Nephron progenitor cell (in vitro differentiated cells): ENCODE measurements around the gene ZNF410.

Source experiments
- DNase-seq: peaks from one replicate; pipeline ENCODE4 v3.0.0; 2021
- H3K27ac Mint-ChIP-seq: 2 replicates; pipeline ENCODE4 v1.8.0; 2021; ENCODE audit warnings: mild to moderate bottlenecking, moderate library complexity, mixed read lengths
- H3K27me3 Mint-ChIP-seq: 2 replicates; pipeline ENCODE4 v1.8.0; 2021; ENCODE audit warnings: mild to moderate bottlenecking, low read depth, mixed read lengths; ENCODE audit not compliant: poor library complexity
- H3K36me3 Mint-ChIP-seq: 2 replicates; pipeline ENCODE4 v1.8.0; 2021; ENCODE audit warnings: low read depth, mixed read lengths
- H3K4me1 Mint-ChIP-seq: 2 replicates; pipeline ENCODE4 v1.8.0; 2021; ENCODE audit warnings: mixed read lengths
- H3K4me3 Mint-ChIP-seq: 2 replicates; pipeline ENCODE4 v1.8.0; 2021; ENCODE audit warnings: mild to moderate bottlenecking, moderate library complexity, mixed read lengths
- H3K9me3 Mint-ChIP-seq: 2 replicates; pipeline ENCODE4 v1.8.0; 2021; ENCODE audit warnings: mild to moderate bottlenecking, moderate library complexity, mixed read lengths
- CTCF ChIP-seq: fragments of 200-600 bp; sonication (generic); IDR thresholded peaks from 2 replicates; pipeline ENCODE4 v1.5.0; 2021; ENCODE audit warnings: antibody characterized with exemption

Gene ZNF410

GRCh38 chr14:73851000-73851399 lies 35.7 kb upstream of the ZNF410 start:
- no peak for DNase-seq
- H3K9me3 Mint-ChIP-seq, result peaks cover 6% of the 10 kb centered on the region
- H3K27ac Mint-ChIP-seq, result peak overlapping the region; percentile 93
- H3K4me3 Mint-ChIP-seq, result peak overlapping the region; percentile 98
- peaks cover 26% of the 10 kb centered on the region for H3K4me1 Mint-ChIP-seq
- peaks cover 6% of the 10 kb centered on the region for H3K27me3 Mint-ChIP-seq
- peaks cover 4% of the 10 kb centered on the region for H3K36me3 Mint-ChIP-seq
- TF ChIP-seq CTCF, result no peak

DNA sequence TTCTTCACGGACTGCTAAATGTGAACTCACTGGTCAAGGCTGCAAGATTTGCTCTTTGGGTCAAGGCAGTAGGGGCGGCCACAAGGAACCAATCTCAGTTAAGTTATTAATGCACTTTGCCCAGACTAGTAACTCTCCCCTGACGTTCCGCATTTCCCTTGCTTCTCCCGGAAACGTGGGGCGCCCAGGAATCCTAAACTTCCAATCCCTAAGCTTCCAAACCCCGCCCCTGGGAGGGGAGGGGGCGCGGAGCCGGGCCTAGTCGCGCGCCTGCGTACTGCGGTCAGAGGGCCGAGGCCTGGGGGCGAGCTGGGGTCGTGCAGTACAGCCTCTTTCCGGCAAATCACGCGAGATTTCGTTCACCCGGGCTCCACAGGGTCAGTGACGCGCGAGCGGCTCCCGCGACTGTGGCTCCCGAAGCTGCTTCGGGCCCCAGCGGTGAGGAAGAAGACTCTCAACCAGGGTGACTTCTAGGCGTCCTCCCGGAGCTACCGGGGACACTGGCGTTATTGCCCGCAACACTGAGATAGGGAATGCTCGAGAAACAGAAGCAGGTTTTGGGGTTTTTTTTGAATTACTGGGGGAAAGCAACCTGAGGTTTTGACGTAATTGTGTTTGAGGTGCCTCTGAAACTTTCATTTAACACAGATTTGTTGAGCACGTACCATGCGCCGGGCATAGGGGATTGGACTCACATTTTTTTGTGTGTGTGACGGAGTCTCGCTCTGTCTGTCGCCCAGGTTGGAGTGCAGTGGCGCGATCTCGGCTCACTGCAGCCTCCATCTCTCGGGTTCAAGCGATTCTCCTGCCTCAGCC lies 34.9 kb upstream of the ZNF410 start, which contains the start of gene PTGR2:
Gene PTGR2, plus strand, starts transcription at position 265 of the 816 bp plus-strand sequence. CDS start 7,032 bp downstream, outside the sequence.
- TF ChIP-seq CTCF, result no peak
- H3K27ac Mint-ChIP-seq, result peak within 1 kb of the TSS; percentile 100
- H3K9me3 Mint-ChIP-seq, result peaks cover 3% of the 10 kb centered on the region
- H3K4me1 Mint-ChIP-seq, result peaks cover 26% of the 10 kb centered on the region
- H3K27me3 Mint-ChIP-seq, result peaks cover 6% of the 10 kb centered on the region
- peaks cover 4% of the 10 kb centered on the region for H3K36me3 Mint-ChIP-seq
- H3K4me3 Mint-ChIP-seq, result peak within 1 kb of the TSS; percentile 98
- DNase-seq, result peak; percentile 99

GRCh38 chr14:73859145-73859544 lies 27.5 kb upstream of the ZNF410 start:
- no peaks in the 10 kb centered on the region for H3K9me3 Mint-ChIP-seq

DNA sequence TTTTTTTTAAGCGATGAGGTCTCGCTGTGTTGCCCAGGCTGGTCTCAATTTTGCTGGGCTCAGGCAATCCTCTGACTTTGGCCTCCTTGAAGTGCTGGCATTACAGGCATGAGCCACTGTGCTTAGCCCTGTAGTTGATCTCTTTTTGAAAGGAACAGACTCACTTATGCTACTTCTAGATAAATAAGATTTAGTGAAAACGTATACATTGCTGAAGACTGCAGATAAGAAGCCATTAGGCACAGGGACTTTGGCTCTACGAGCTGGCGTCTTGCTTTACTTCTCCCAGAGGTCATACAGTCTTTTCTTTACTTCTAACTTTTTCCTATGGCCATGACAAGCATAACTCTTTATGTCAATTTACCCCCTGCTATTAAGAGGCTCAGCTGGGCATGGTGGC lies 25.6 kb upstream of the ZNF410 start:
- H3K27ac Mint-ChIP-seq, result peak overlapping the region; percentile 35
- DNase-seq, result no peak

More at GRCh38 chr14:73859145-73859544, 27.5 kb upstream of the ZNF410 start:
- H3K4me3 Mint-ChIP-seq, result no peak overlapping the region
- no peak overlapping the region for H3K27ac Mint-ChIP-seq
- no peaks in the 10 kb centered on the region for H3K4me1 Mint-ChIP-seq
- no peak for DNase-seq
- no peak for TF ChIP-seq CTCF
- no peaks in the 10 kb centered on the region for H3K27me3 Mint-ChIP-seq
- H3K36me3 Mint-ChIP-seq, result peaks cover 39% of the 10 kb centered on the region

GRCh38 chr14:73862480-73862879 lies 24.2 kb upstream of the ZNF410 start:
- no peak overlapping the region for H3K4me3 Mint-ChIP-seq
- H3K36me3 Mint-ChIP-seq, result peaks cover 59% of the 10 kb centered on the region
- DNase-seq, result no peak
- H3K27me3 Mint-ChIP-seq, result no peaks in the 10 kb centered on the region
- no peaks in the 10 kb centered on the region for H3K4me1 Mint-ChIP-seq
- TF ChIP-seq CTCF, result no peak
- H3K27ac Mint-ChIP-seq, result no peak overlapping the region
- no peaks in the 10 kb centered on the region for H3K9me3 Mint-ChIP-seq

More for the DNA sequence above, 25.6 kb upstream of the ZNF410 start:
- peaks cover 55% of the 10 kb centered on the region for H3K36me3 Mint-ChIP-seq
- no peaks in the 10 kb centered on the region for H3K27me3 Mint-ChIP-seq
- no peak overlapping the region for H3K4me3 Mint-ChIP-seq
- no peaks in the 10 kb centered on the region for H3K9me3 Mint-ChIP-seq
- H3K4me1 Mint-ChIP-seq, result no peaks in the 10 kb centered on the region
- no peak for TF ChIP-seq CTCF

DNA sequence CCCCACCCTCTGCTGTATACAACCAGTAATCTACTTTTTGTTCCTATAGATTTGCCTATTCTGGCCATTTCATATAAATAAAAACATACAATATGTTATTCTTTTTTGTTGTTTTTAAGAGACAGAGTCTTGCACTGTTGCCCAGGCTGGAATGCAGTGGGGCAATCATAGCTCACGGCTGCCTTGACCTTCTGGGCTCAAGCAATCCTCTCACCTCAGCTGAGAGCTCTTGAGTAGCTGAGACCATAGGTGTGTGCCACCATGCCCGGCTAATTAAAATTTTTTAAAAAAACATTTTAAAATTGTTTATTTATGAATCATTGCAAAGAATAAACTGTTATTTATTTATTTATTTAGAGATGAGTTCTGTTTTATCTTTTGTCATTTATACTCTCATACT lies 23.4 kb upstream of the ZNF410 start:
- no peak for TF ChIP-seq CTCF
- no peak for DNase-seq
- Mint-ChIP-seq H3K27me3 (no peaks in the 10 kb centered on the region), H3K36me3 (peaks cover 62% of the 10 kb centered on the region), H3K27ac (no peak overlapping the region), H3K4me1 (no peaks in the 10 kb centered on the region), H3K9me3 (no peaks in the 10 kb centered on the region), H3K4me3 (no peak overlapping the region)
